ENCODE measurements around the gene DYNC2LI1.

DYNC2LI1 gene

DNA sequence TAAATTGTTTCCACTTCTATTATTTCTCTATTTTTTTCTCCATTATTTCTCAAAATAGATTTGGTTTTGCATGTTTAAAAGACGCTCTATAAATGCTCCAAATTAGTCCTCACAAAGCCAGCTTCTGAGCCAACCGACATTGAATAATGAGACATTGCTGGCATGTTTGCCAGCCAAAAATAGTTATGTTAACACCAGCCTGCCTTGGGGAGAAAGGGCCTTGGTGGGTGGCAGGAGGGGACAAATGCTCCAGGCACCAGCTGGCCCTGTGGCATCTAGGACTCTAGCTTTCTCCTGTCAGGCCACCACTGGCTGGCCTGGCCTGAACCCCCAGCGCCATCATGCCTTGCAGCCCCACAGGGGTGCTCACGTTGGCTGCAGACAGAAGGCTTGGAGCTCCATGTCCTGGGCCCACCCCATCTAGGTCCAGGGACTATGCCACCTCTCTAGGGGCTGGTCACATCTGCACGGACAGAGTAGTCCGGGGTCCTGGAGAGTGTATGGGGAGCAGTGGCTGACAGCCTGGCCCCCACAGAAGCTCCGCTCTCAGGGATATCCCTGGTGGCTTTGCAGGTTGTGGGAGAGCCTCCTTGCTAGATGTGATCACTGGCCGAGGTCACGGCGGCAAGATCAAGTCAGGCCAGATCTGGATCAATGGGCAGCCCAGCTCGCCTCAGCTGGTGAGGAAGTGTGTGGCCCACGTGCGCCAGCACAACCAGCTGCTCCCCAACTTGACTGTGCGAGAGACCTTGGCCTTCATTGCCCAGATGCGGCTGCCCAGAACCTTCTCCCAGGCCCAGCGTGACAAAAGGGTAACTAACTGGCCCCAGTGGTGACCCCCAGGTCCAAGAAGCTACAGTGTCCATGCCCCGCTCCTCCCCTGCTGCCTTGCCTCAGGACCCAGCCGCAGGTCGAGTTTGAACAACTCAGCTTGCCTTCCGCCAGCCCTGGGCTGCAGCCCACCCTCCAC is 77.5 kb downstream of the DYNC2LI1 start:
- no peak for DNase-seq

DNA sequence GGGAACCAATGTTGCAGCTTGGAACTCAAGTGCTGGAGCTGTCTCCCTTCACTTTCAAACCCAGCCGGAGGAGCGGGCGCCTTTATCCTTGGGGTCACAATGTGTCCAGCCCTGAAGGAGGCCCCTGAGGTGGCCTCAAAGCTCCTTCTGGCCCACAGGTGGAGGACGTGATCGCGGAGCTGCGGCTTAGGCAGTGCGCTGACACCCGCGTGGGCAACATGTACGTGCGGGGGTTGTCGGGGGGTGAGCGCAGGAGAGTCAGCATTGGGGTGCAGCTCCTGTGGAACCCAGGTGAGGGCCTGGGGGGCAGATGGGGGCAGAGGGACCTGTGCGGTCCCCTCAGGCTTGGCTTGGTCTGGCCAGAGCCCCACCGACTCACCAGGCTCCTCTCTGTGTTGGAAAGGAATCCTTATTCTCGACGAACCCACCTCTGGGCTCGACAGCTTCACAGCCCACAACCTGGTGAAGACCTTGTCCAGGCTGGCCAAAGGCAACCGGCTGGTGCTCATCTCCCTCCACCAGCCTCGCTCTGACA is 78.4 kb downstream of the DYNC2LI1 start:
- DNase-seq, result no peak

DNA sequence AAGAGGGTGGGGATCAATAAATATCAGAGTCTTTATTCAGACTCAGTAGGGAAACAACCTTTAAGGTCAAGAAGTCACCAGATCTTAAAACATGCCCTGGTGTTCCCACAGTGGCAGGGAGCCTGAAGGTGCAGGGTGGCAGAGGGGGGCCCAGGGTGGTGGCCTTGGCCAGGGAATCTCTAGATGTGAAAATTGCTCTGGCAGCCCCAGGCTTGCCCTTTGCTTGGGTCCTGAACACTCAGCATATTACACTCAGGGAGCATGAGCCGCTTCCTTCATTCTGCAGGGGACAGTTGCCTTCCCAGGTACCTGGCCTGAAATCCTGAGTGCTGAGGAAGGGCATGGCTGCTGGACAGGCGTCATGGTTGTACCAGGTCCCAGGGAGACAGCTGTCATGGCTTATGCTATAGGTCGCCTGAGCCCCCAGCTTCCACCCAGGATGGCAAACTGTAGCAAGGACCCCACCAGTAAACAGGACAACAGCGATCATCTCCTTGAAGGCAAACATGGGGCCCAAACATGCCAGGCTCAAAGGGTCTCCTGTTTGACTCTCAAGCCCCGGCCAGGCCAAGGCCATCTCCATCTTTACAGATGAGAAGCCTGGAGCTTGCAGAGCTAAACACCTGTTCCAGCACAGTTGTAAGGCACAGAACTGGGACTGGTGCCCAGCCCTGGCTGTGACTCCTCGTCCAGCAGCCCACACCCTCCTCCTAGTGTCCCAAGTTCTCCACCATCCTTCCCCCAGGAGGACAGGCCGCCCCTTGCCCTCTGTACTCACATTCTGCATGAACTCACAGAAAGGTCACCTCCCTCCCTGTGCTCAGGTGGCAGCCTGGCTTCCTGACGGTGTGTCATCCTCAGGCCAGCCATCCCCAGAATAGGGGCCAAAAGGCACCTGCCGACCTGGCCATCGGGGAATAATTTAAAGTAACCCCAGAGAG is 79.6 kb downstream of the DYNC2LI1 start:
- DNase-seq, result no peak

DNA sequence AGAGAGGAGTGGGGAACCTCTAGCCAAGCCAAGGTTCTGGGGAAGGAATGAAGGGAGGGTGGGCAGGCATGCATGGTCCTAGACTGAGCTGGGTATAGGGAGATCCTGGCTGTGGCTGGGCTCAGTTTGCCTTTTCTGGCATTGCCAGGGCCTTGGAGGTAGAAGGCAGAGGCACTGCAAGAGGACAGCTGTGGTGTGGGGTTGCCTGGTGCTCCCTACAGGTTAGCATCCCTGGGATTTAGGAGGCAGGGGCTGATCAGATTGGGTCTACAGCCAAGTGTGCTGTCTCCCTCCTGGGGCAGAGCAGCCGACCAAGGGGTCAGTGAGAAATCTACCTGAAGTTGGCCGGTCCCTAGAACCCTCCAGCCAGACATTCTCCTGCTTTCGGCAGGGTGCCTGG is 80.8 kb downstream of the DYNC2LI1 start:
- DNase-seq, result no peak

DNA sequence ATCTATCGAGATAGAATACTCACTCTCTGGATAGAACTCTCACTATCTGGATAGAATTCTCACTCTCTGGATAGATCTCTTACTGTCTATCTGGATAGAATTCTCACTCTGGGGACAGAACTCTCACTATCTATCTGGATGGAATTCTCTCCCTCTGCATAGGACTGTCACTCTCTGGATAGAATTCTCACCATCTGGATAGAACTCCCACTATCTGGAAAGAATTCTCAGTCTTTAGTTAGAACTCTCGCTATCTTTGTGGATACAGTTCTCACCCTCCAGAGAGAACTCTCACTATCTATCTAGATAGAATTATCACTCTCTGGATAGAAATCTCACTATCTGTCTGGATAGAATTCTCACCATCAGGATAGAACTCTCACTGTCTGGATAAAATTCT is 81.5 kb downstream of the DYNC2LI1 start:
- DNase-seq, result no peak

Data from AML-193 (cell line).